Upper lobe of left lung (tissue), 4 donors: ENCODE data around the gene PCSK9.

Experiments
- CTCF ChIP-seq, 6 experiments: fragments of 450-650 bp in 4 of 6; fragments of 200-600 bp in 2 of 6; sonication (generic) in 2 of 6; IDR thresholded peaks; one replicate each; pipeline ENCODE4 v1.5.1; 2016 to 2019; ENCODE audit warnings: antibody characterized with exemption in 6 of 6
- EP300 ChIP-seq, 4 donors: sonication (generic); formaldehyde crosslinking; IDR thresholded peaks; one replicate each; pipeline ENCODE4 v1.5.1; 2017; ENCODE audit warnings: antibody characterized with exemption in 4 of 4, control low read depth in 2 of 4
- POLR2A ChIP-seq, 4 donors: fragments of 450-650 bp; IDR thresholded peaks; one replicate each; pipeline ENCODE4 v1.5.1; 2016 to 2017; ENCODE audit warnings: antibody characterized with exemption in 4 of 4, mild to moderate bottlenecking in 2 of 4

- TF ChIP-seq CTCF (IDR thresholded peaks at IDR 0.05) (no peak), POLR2A (IDR thresholded peaks at IDR 0.05) (no peak), EP300 (IDR thresholded peaks at IDR 0.05) (no peak)
Measured at GRCh38 chr1:54994355-54994990, 44.9 kb upstream of the PCSK9 start.
